Measurements from ENCODE around the gene HOTAIR.

HOTAIR gene

GRCh38 chr12:53961025-53961761 lies 13.6 kb downstream of the HOTAIR start:
- no peak for DNase-seq (ENCODE audit: low read depth in 1 of 2, low spot score in 1 of 2)

GRCh38 chr12:53960187-53961024 lies 14.3 kb downstream of the HOTAIR start:
- DNase-seq (ENCODE audit: low read depth in 1 of 2, low spot score in 1 of 2) = no peak

- no peak for DNase-seq (ENCODE audit: low read depth in 1 of 2, low spot score in 1 of 2)
Observed at GRCh38 chr12:53959314-53959713, 15.4 kb downstream of the HOTAIR start.

- no peak for DNase-seq (ENCODE audit: low read depth in 1 of 2, low spot score in 1 of 2)
Observed at GRCh38 chr12:53958128-53958527, 16.6 kb downstream of the HOTAIR start.

- no peak for DNase-seq (ENCODE audit: low read depth in 1 of 2, low spot score in 1 of 2)
Observed at GRCh38 chr12:53956914-53957536, 17.7 kb downstream of the HOTAIR start.

- DNase-seq (ENCODE audit: low read depth in 1 of 2, low spot score in 1 of 2) = no peak
Observed at GRCh38 chr12:53956251-53956887, 18.4 kb downstream of the HOTAIR start.

GRCh38 chr12:53955776-53956250 lies 18.9 kb downstream of the HOTAIR start:
- no peak for DNase-seq (ENCODE audit: low read depth in 1 of 2, low spot score in 1 of 2)

- DNase-seq (ENCODE audit: low read depth in 1 of 2, low spot score in 1 of 2) = no peak
Observed at GRCh38 chr12:53955036-53955775, 19.5 kb downstream of the HOTAIR start.

- no peak for DNase-seq (ENCODE audit: low read depth in 1 of 2, low spot score in 1 of 2)
Observed at GRCh38 chr12:53954694-53955035, 20.1 kb downstream of the HOTAIR start, which contains the start of gene HOXC12. TSS of gene HOXC12 (plus strand) at chr12:53954903. CDS start at chr12:53954930, 27 bp downstream.

- DNase-seq (ENCODE audit: low read depth in 1 of 2, low spot score in 1 of 2) = no peak
Observed at GRCh38 chr12:53953831-53954693, 20.7 kb downstream of the HOTAIR start.

GRCh38 chr12:53952871-53953734 lies 21.7 kb downstream of the HOTAIR start:
- DNase-seq (ENCODE audit: low read depth in 1 of 2, low spot score in 1 of 2) = no peak

- no peak for DNase-seq (ENCODE audit: low read depth in 1 of 2, low spot score in 1 of 2)
Observed at GRCh38 chr12:53952335-53952694, 22.4 kb downstream of the HOTAIR start.

GRCh38 chr12:53951577-53952334 lies 23.0 kb downstream of the HOTAIR start:
- no peak for DNase-seq (ENCODE audit: low read depth in 1 of 2, low spot score in 1 of 2)

GRCh38 chr12:53950789-53951576 lies 23.8 kb downstream of the HOTAIR start:
- no peak for DNase-seq (ENCODE audit: low read depth in 1 of 2, low spot score in 1 of 2)

- DNase-seq (ENCODE audit: low read depth in 1 of 2, low spot score in 1 of 2) = no peak
Observed at GRCh38 chr12:53950437-53950773, 24.3 kb downstream of the HOTAIR start.

- DNase-seq (ENCODE audit: low read depth in 1 of 2, low spot score in 1 of 2) = no peak
Observed at GRCh38 chr12:53949631-53950436, 24.9 kb downstream of the HOTAIR start.
